ENCODE results near the gene PXMP2.

PXMP2 gene

GRCh38 chr12:132743831-132744230, 56.4 kb downstream of the PXMP2 start:
- Histone ChIP-seq H3K4me3 (replicated peaks; ENCODE audit: insufficient read depth, low read length) (no peak overlapping the region), H3K27ac (replicated peaks) (no peak overlapping the region), H3K27me3 (ENCODE audit: insufficient read depth, poor library complexity, severe bottlenecking) (no peaks in the 10 kb centered on the region)
- TF ChIP-seq CTCF (IDR thresholded peaks at IDR 0.05; ENCODE audit: insufficient read depth, low read length), result no peak
- no peak for TF ChIP-seq SPI1 (IDR thresholded peaks at IDR 0.05; ENCODE audit: borderline replicate concordance, low read depth)
- no peak for TF ChIP-seq GABPA (IDR thresholded peaks at IDR 0.05; ENCODE audit: low read depth)
- TF ChIP-seq REST (IDR thresholded peaks at IDR 0.05; ENCODE audit: insufficient replicate concordance, low read depth), result no peak
- no peak for TF ChIP-seq POLR2AphosphoS5 (IDR thresholded peaks at IDR 0.05; ENCODE audit: low read depth)
- no peak for DNase-seq (ENCODE audit: low read depth in 1 of 2, low spot score in 1 of 2)

- Histone ChIP-seq H3K27ac (replicated peaks) (no peak overlapping the region), H3K27me3 (ENCODE audit: insufficient read depth, poor library complexity, severe bottlenecking) (no peaks in the 10 kb centered on the region), H3K4me3 (replicated peaks; ENCODE audit: insufficient read depth, low read length) (no peak overlapping the region)
- no peak for TF ChIP-seq REST (IDR thresholded peaks at IDR 0.05; ENCODE audit: insufficient replicate concordance, low read depth)
- no peak for TF ChIP-seq GABPA (IDR thresholded peaks at IDR 0.05; ENCODE audit: low read depth)
- TF ChIP-seq POLR2AphosphoS5 (IDR thresholded peaks at IDR 0.05; ENCODE audit: low read depth), result no peak
- no peak for TF ChIP-seq CTCF (IDR thresholded peaks at IDR 0.05; ENCODE audit: insufficient read depth, low read length)
- no peak for TF ChIP-seq SPI1 (IDR thresholded peaks at IDR 0.05; ENCODE audit: borderline replicate concordance, low read depth)
- DNase-seq (ENCODE audit: low read depth in 1 of 2, low spot score in 1 of 2), result no peak
These were observed 59.2 kb downstream of the PXMP2 start for GRCh38 chr12:132746613-132747012.

GRCh38 chr12:132747395-132747794, 60.0 kb downstream of the PXMP2 start:
- TF ChIP-seq GABPA (IDR thresholded peaks at IDR 0.05; ENCODE audit: low read depth) (no peak), REST (IDR thresholded peaks at IDR 0.05; ENCODE audit: insufficient replicate concordance, low read depth) (no peak), SPI1 (IDR thresholded peaks at IDR 0.05; ENCODE audit: borderline replicate concordance, low read depth) (no peak), POLR2AphosphoS5 (IDR thresholded peaks at IDR 0.05; ENCODE audit: low read depth) (no peak), CTCF (IDR thresholded peaks at IDR 0.05; ENCODE audit: insufficient read depth, low read length) (no peak)
- H3K27ac ChIP-seq (replicated peaks), result no peak overlapping the region
- H3K4me3 ChIP-seq (replicated peaks; ENCODE audit: insufficient read depth, low read length), result no peak overlapping the region
- H3K27me3 ChIP-seq (ENCODE audit: insufficient read depth, poor library complexity, severe bottlenecking), result no peaks in the 10 kb centered on the region
- no peak for DNase-seq (ENCODE audit: low read depth in 1 of 2, low spot score in 1 of 2)

All from HL-60 (cell line).